ENCODE results near the gene CDKN1C.

DNA sequence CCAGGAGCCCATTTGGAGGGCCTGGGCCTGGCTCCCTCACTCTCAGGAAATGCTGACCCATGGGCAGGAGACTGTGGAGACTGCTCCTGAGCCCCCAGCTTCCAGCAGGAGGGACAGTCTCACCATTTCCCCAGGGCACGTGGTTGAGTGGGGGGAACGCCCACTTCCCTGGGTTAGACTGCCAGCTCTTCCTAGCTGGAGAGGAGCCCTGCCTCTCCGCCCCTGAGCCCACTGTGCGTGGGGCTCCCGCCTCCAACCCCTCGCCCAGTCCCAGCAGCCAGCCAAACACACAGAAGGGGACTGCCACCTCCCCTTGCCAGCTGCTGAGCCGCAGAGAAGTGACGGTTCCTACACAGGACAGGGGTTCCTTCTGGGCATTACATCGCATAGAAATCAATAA is 37.1 kb downstream of the CDKN1C start:
- TF ChIP-seq, protein P1, sequence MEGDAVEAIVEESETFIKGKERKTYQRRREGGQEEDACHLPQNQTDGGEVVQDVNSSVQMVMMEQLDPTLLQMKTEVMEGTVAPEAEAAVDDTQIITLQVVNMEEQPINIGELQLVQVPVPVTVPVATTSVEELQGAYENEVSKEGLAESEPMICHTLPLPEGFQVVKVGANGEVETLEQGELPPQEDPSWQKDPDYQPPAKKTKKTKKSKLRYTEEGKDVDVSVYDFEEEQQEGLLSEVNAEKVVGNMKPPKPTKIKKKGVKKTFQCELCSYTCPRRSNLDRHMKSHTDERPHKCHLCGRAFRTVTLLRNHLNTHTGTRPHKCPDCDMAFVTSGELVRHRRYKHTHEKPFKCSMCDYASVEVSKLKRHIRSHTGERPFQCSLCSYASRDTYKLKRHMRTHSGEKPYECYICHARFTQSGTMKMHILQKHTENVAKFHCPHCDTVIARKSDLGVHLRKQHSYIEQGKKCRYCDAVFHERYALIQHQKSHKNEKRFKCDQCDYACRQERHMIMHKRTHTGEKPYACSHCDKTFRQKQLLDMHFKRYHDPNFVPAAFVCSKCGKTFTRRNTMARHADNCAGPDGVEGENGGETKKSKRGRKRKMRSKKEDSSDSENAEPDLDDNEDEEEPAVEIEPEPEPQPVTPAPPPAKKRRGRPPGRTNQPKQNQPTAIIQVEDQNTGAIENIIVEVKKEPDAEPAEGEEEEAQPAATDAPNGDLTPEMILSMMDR (IDR thresholded peaks at IDR 0.05; ENCODE audit: poor library complexity) = no peak
- no peak for TF ChIP-seq EZH2phosphoT487 (IDR thresholded peaks at IDR 0.05; ENCODE audit: low read depth, severe bottlenecking, unreplicated experiment)

Data from hepatocyte (in vitro differentiated cells).